Hematopoietic multipotent progenitor cell treated with erythropoietin and hydrocortisone succinate and interleukin-3 and kit ligand, for 6 days (in vitro differentiated cells): Measurements from ENCODE around the gene SP9.

ENCODE experiments used
- DNase-seq: peaks from one replicate; pipeline ENCODE4 v3.0.0-alpha.2; 2015

Gene SP9

GRCh38 chr2:174334781-174335251 lies at the start of gene SP9:
Gene SP9 (plus strand): TSS chr2:174334954. CDS start chr2:174335093, 139 bp downstream.
- DNase-seq, result peak; percentile 71

DNA sequence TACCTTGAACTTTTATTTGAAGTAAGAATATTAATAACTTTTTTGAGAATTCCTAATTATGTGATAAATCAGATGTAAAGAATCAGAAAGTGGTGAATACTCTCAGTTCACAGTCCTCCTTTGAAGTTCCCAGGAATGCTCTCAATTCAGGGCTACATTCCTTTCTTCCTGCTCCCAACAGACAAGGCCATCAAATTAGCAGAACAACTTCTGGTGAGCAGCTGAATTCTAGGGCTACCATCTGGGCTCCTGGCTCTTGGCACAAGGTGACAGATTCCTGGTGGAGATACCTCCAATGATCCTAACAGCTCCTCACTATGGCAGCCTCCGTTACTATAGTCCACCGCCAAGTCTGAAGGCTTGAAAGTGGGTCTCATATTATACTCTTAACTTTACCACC lies 48.6 kb upstream of the SP9 start:
- DNase-seq, result no peak

DNA sequence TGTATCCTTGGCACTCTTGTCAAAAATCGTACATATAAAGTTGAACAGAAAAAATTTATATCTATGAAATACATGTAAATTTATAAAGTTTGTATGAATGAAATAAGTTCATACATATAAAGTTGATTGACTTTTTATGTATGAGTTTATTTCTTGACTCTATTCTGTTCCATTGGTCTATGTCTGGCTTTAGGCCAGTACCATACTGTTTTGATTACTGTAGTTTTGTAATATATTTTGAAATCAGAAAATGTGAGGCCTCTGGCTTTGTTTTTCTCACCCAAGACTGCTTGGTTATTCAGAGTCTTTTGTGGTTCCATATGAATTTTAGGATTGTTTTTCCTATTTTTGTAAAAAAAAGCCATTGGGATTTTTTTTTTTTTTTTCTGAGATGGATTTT lies 41.8 kb upstream of the SP9 start:
- DNase-seq, result no peak

DNA sequence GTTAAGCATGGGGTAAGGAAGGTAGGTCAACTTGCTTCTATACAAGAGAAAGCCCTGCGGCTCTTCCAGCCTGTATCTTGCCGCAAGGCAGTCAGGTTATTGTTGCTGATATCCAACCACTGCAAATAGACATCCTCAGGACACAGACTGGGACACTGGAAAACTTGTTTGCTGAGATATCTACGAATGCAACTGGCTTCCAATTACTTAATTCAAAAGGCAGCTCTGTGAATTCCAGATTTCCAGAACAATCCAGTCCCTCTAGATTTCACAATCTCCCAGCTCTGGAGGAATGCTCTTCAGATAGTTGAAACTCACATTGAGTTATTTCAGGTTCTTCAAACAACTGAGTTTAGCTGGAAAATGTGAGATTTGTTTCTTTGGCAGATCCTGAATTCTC lies 34.6 kb upstream of the SP9 start:
- no peak for DNase-seq

DNA sequence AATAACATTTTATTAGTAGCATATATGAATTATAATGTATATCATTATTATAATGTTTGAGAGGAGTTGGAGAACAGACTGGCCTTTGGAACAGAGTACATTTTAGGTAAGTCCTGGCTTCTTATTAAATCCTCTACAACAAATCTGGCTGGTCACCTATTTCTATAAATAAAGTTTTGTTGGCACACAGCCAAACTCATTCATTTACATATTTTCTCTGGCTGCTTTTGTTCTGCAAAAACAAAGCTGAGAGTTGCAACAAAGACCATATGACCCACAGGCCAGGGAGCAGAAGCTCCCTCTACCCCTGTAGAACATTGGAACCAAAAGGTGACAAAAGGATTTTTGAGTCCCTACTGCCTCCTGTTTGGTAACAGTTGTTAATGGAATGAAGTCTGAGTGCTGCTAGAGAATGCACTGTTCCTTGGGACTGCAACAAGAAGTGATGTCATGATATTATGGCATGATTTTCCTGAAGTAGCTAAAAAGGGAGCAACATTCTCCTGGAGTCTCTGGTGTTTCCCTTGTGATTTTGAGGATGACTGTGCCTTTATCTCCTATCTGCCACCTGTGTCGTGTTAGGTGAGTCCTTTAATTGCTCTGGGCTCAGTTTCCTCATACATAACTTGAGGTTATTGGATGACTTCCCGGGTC lies 22.0 kb upstream of the SP9 start:
- DNase-seq, result peak; percentile 9

- DNase-seq, result no peak
Measured at GRCh38 chr2:174322149-174322548, 12.6 kb upstream of the SP9 start.

DNA sequence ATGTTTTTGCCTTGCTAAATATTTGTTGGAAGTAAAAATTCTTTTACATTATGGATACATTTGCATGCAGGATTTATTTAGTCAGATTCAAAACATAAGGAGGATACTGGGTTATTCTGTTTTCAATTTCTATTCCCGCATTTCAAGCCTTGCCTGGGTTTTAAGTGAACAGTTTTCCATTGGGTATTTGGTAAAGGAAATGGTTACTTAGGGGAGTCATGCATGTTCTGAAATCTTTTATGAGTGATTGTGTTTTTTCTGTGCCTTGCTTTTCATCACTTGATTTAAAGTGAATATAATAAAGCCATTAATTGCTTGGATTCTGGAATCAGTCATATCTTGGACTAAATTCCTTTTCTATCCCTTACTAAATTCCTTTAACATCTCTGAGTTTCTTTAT lies 12.0 kb upstream of the SP9 start:
- no peak for DNase-seq

DNA sequence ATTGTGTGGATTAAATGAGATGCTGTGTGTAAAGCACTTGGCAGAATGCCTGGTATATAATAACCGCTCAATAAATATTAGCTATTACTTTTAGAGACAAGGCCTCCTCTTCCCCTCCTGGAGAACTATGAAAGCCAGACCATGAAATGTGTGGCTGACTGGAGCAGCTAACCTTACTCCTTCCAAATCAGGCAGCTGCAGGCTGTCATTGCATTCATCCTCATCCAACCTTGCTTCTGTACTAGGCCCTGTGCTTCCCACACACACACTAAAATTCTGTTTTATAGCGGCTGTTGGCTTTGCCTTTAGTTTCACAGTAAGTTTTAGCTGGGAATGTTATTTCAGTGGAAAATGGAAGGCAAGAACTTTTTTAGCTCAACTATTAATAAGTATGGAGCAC lies 10.2 kb upstream of the SP9 start:
- no peak for DNase-seq

- peak; percentile 35 for DNase-seq
Measured at GRCh38 chr2:174325373-174326160, 9.2 kb upstream of the SP9 start.

GRCh38 chr2:174326161-174327020 lies 8.4 kb upstream of the SP9 start:
- peak; percentile 47 for DNase-seq

GRCh38 chr2:174327021-174327840 lies 7.5 kb upstream of the SP9 start:
- DNase-seq, result peak; percentile 13

DNA sequence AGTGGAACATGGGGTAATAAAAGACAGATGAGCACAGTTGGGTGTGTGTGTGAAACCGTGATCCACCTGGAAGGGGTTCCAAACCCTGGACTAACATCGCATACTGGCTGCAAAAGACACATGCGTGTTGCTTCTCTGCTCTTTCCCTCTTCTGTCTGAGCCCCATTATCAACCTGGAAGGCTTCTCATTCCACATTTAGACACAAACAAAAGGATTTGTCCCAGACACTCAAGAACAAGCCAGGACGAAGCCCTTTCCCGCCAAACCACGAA lies 7.0 kb upstream of the SP9 start:
- DNase-seq, result no peak

- DNase-seq, result peak; percentile 11
Measured at GRCh38 chr2:174328114-174328960, 6.4 kb upstream of the SP9 start.

DNA sequence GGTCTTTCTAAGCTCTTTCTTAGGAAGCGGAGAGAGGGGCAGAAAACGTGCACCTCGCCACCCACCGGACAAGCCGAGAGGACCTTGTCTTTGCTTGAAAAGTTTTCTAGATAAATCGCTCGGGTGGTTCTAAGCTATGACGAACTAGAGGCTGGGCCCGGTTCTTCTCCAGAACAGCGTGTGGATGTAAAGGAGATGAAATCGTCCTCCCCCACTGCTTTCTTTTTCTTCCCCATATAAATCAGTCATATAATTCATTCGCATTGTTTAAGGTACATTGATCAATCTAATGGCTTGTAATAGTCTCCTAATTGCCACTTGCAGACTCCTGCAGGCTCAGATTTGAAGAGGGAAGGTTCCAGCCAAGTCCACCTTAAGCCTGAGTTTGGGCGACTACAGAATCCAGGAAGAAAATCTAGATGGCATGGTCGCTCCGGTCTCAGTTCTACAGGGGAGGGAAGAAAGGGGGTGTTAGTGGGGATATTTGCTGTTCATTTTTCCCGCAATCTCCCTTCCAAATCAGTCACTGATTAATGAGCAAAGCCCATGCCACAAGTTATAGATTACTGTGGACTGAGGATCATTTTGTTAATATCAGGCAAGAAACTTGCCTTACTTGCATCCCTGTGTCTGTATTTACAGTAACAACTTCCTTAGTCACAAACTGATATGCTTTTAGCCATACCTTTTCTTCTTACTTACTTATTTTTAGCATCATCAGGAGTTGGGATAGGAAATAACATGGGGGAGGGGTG lies 5.6 kb upstream of the SP9 start:
- DNase-seq, result peak; percentile 7

- no peak for DNase-seq
Measured at GRCh38 chr2:174330945-174331594, 3.7 kb upstream of the SP9 start.

DNA sequence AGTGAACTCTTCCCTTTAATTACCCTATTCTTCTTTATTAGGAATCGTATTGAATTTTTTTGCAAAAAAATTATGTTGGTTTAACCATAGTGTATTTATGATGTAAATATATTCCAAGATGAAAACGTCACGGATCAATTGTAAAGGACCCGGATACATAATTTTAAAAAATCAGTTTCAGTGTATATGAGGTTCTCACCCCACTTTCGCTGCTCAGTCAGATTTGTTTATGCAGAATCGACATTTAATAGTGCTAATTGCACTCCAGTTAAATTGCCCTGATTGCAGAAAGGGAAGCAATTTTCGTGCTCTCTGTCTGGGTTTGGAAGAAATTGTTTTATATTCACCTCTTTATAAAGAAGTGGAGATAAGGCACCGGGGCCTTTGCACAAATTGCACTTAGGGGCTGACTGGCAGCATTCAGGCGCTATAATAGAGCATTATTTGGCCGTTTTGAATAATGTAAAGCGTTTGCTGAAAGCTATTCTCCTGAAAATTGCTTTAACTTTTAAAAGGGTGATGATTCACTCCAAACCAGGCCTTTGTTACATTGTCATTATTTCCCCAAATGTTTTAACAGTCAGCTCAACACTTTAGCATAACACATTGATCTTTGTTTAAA lies 3.0 kb upstream of the SP9 start:
- no peak for DNase-seq

GRCh38 chr2:174332217-174332963 lies 2.4 kb upstream of the SP9 start:
- peak; percentile 8 for DNase-seq

DNA sequence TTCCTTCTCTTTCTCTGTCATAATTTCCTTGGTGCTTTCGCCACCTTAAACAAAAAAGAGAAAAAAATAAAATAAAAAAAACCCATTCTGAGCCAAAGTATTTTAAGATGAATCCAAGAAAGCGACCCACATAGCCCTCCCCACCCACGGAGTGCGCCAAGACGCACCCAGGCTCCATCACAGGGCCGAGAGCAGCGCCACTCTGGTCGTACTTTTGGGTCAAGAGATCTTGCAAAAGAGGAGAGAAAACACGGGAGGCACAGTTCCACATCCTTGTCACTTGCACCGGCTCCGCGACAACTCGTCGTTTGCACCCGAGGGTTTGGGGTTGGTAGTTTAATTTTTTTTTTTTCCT lies 1.8 kb upstream of the SP9 start:
- no peak for DNase-seq
